ENCODE data around the gene SPC25. TPM values are rescaled to one million over a fixed set of nuclear protein-coding genes. Genes with fewer than 3 reads are reported as not detected.

SPC25 gene
- total RNA-seq, 1 experiment from 2014 or later, result 64.3 TPM

- no peaks in the 10 kb centered on the region for H3K27me3 ChIP-seq (replicated peaks; ENCODE audit: insufficient read depth, low read depth, low read length, poor library complexity)
- H3K4me1 ChIP-seq (ENCODE audit: insufficient read depth, low read length, poor library complexity, severe bottlenecking), result no peaks in the 10 kb centered on the region
- peak; percentile 50 for DNase-seq (ENCODE audit: low spot score)
- BruUV-seq (replicated peaks), result no TSS peak
- intact Hi-C loops (cut with micrococcal nuclease; ENCODE audit: unreplicated experiment), result no loop called here
- TF ChIP-seq CTCF (conservative IDR thresholded peaks at IDR 0.05; ENCODE audit: low read depth, low read length) (no peak), EZH2 (IDR thresholded peaks at IDR 0.05; ENCODE audit: borderline replicate concordance, low read depth, low read length, poor library complexity, severe bottlenecking) (no peak)
- no peaks in the 10 kb centered on the region for H3K36me3 ChIP-seq (ENCODE audit: insufficient read depth, low read length, poor library complexity, severe bottlenecking)
- H3K9me3 ChIP-seq (ENCODE audit: low read depth, low read length, poor library complexity, severe bottlenecking), result no peaks in the 10 kb centered on the region
- ChIA-PET POLR2A (ENCODE audit: low non-redundant PET) (no interaction called here), CTCF (no interaction called here)
- H3K27ac ChIP-seq (ENCODE audit: low read depth, low read length, poor library complexity, severe bottlenecking), result no peak overlapping the region
- H3K4me3 ChIP-seq (ENCODE audit: low read depth, low read length, poor library complexity, severe bottlenecking), result no peak overlapping the region
Observed at GRCh38 chr2:168910330-168910729, 20.1 kb upstream of the SPC25 start.

DNA sequence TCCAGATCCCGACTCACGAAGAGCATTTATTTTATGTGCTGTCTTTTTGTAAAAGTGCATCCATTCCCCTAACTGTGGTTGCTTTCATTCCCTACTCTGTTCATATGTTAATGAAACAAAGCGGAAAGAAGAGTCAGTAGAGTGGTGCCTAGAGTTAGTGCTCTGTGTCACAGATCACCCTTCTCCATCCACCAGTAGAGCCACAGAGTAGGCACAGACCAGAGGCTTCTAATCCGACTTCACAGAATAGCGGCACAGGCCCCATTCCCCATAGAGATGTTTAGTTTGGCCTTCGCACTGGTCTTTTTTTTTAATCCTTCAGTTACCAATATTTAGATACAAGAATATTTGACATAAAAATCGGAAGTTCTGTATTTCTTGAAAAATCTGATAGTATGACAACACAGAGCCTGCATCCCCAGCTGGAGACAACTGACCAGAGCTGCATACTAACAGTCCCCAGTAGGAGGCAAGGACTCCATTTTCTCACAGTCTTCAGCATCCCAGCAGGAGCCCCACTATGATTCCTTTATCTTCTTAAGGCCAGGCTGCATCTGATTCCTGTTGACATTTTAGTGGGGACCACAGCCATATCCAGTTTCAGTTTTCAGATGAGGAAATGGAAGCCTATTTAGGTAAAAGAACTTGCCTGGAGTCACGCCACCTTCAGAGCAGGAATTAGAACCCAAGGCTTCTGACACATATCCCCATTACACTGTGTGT is 17.9 kb upstream of the SPC25 start:
- Histone ChIP-seq H3K9me3 (ENCODE audit: low read depth, low read length, poor library complexity, severe bottlenecking) (no peaks in the 10 kb centered on the region), H3K4me1 (ENCODE audit: insufficient read depth, low read length, poor library complexity, severe bottlenecking) (no peaks in the 10 kb centered on the region), H3K27ac (ENCODE audit: low read depth, low read length, poor library complexity, severe bottlenecking) (no peak overlapping the region), H3K27me3 (replicated peaks; ENCODE audit: insufficient read depth, low read depth, low read length, poor library complexity) (no peaks in the 10 kb centered on the region), H3K4me3 (ENCODE audit: low read depth, low read length, poor library complexity, severe bottlenecking) (no peak overlapping the region), H3K36me3 (ENCODE audit: insufficient read depth, low read length, poor library complexity, severe bottlenecking) (no peaks in the 10 kb centered on the region)
- DNase-seq (ENCODE audit: low spot score), result no peak
- POLR2A ChIA-PET (ENCODE audit: low non-redundant PET), result no interaction called here
- no peak for TF ChIP-seq EZH2 (IDR thresholded peaks at IDR 0.05; ENCODE audit: borderline replicate concordance, low read depth, low read length, poor library complexity, severe bottlenecking)
- TF ChIP-seq CTCF (conservative IDR thresholded peaks at IDR 0.05; ENCODE audit: low read depth, low read length), result no peak
- intact Hi-C loops (cut with micrococcal nuclease; ENCODE audit: unreplicated experiment), result no loop called here
- BruUV-seq (replicated peaks), result no TSS peak
- CTCF ChIA-PET, result no interaction called here

DNA sequence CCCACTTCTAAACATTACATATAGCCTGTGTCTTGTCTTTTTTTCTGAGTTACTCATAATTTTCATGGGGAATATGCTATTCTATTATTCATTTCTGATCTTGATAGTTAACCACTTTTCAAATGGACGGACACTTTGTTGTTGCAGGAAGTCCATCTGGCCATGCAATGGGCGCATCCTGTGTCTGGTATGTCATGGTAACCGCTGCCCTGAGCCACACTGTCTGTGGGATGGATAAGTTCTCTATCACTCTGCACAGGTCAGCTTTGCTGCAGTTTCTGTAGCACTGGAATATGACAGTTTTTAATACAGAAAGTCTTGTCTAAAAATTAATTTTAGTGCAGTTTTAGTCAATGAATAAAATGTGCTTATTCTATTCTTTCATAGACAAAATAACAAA is 14.1 kb upstream of the SPC25 start:
- Histone ChIP-seq H3K9me3 (ENCODE audit: low read depth, low read length, poor library complexity, severe bottlenecking) (no peaks in the 10 kb centered on the region), H3K4me3 (ENCODE audit: low read depth, low read length, poor library complexity, severe bottlenecking) (no peak overlapping the region), H3K27ac (ENCODE audit: low read depth, low read length, poor library complexity, severe bottlenecking) (no peak overlapping the region), H3K36me3 (ENCODE audit: insufficient read depth, low read length, poor library complexity, severe bottlenecking) (no peaks in the 10 kb centered on the region), H3K4me1 (ENCODE audit: insufficient read depth, low read length, poor library complexity, severe bottlenecking) (no peaks in the 10 kb centered on the region), H3K27me3 (replicated peaks; ENCODE audit: insufficient read depth, low read depth, low read length, poor library complexity) (peaks cover 4% of the 10 kb centered on the region)
- ChIA-PET POLR2A (ENCODE audit: low non-redundant PET) (no interaction called here), CTCF (no interaction called here)
- TF ChIP-seq EZH2 (IDR thresholded peaks at IDR 0.05; ENCODE audit: borderline replicate concordance, low read depth, low read length, poor library complexity, severe bottlenecking), result no peak
- no peak for TF ChIP-seq CTCF (conservative IDR thresholded peaks at IDR 0.05; ENCODE audit: low read depth, low read length)
- no TSS peak for BruUV-seq (replicated peaks)
- intact Hi-C loops (cut with micrococcal nuclease; ENCODE audit: unreplicated experiment), result no loop called here
- no peak for DNase-seq (ENCODE audit: low spot score)

Data from A673 (cell line).